HG03571 (cell line): Measurements from ENCODE around the gene KLRC3.
A peak's percentile ranks its signal among the peaks of the same experiment; 100 is the strongest.
"Not testable (repeated sequence)": the region's sequence is repeated elsewhere in the genome, so short reads cannot be mapped to it uniquely, and the experiment has no call there.

Experiments
- ATAC-seq: cut with Tn5 transposase; IDR thresholded peaks from one replicate; pipeline ENCODE4 v1.9.1; 2021; ENCODE audit not compliant: unreplicated experiment

KLRC3 gene

DNA sequence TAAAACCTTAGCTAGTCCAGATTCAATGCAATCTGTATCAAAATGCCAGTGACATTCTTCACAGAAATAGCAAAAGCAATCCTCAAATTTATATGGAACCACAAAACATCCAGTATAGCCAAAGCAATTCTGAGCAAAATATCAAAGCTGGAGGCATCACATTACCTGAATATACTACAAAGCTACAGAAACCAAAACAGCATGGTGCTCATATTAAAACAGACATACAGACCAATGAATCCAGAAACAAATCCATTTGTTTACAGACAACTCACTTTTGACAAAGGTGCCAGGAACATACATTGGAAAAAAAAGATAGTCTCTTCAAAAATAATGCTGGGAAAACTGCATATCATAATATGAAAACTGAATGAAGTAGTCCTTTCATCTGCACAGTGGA is 15.6 kb downstream of the KLRC3 start:
- no peak for ATAC-seq

DNA sequence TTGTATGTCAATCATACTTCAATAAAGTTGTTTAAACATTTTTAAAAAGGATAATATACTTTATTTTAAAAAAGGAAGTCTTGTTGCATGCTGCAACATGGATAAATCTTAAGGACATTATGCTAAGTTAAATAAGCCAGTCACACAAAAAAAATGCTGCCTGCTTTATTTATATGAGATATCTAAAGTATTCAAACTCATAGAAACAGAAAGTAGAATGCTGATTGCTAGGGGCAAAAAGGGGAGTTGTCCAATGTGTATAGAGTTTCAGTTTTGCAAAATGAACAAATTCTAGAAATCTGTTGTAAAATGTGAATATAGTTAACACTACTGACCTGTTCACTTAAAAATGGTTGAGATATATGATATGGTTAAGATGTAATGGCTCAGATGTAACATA is 19.6 kb downstream of the KLRC3 start:
- ATAC-seq: no peak

DNA sequence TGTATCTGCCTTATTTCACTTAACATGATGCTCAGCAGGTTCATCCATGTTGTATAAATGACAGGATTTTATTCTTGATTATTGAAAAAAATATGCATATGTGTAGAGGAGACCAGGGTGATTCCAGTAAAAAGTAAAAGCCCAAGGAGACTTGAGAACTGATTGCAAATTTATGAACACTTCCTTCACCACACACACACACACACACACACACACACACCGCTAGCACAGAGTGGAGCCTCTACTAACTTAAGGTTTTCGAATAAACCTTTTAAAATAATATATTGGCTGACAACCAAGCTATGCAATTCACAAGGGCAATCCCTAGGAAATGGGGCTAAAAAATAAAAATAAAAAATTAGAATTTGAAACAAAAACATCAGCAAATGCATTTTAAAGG is 22.2 kb downstream of the KLRC3 start:
- ATAC-seq: no peak

DNA sequence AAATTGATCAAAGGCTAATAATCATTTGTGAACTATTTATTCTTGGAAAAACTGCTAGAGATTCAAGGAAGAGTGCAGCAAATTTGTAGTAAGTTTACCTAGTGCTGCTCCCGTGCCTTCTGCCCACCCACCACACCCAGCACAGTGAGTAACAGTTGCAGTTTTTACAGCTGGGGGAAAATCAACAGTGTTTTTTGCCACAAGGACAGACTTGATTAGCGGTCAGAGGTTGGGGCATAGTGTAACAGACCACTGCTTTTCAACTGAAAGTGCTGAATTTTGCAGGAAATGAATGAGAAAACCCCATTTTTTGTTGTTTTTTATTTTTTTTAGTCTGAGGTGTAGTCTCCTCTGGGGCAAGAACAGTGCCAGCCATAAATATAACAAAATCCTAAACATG is 23.1 kb downstream of the KLRC3 start:
- ATAC-seq: no peak

DNA sequence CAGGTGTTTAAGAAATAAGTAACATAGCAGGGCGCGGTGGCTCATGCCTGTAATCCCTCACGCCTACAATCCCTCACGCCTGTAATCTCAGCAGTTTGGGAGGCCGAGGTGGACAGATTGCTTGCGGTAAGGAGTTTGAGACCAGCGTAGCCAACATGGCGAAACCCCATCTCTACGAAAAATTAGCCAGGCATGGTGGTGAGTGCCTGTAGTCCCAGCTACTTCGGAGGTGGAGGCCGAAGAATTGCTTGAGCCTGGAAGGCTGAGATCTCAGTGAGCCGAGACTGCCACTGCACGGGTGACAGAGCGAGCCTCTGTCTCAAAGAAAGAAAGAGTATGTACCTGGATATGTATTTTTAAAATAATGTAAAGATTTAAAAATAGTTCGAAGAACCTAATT is 24.2 kb downstream of the KLRC3 start:
- ATAC-seq: not testable (repeated sequence)

DNA sequence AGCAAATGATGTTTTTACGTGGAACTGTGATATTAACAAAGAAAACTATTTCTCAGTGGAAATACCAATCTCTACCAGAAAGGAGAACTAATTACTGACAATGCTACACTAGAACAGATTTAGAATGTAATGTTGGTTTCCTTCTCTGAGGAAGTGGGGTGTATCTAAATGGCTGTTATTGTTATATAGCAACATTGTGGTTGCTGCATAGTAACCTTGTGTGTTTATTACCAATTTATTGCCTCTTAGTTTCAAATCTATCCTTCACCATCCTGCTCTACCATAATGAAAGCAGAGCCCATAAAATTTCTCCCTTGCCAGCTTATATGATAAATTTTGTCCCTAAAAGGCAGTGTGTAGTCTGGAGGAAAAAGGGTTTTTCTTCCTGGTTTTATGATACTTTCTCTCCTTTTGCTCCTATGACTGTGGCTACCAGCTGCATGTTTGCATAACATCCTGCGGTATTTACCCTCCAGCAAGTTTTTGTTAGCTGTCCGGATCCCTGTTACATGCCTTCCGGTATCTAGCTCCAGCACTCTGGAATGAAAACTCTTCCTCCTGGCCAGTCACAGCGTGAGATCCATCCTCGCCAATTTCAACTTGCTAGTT is 24.9 kb downstream of the KLRC3 start:
- peak; percentile 73 for ATAC-seq

DNA sequence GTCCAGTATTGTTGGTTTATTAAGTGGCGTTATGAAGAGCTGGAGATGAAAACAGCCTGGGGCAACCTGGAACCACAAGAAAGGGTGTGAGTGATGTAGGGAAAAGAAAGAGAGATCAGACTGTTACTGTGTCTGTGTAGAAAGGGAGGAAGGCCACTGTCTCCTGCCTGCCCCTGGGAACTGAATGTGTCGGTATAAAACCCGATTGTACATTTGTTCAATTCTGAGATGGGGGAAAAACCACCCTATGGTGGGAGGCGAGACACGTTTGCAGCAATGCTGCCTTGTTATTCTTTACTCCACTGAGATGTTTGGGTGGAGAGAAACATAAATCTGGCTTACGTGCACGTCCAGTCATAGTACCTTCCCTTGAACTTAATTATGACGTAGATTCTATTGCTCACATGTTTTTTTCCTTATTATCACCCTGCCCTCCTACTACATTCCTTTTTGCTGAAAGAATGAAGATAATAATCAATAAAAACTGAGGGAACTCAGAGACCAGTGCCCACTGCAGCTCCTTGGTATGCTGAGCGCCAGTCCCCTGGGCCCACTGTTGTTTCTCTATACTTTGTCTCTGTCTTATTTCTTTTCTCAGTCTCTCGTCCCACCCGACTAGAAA is 25.8 kb downstream of the KLRC3 start:
- not testable (repeated sequence) for ATAC-seq

DNA sequence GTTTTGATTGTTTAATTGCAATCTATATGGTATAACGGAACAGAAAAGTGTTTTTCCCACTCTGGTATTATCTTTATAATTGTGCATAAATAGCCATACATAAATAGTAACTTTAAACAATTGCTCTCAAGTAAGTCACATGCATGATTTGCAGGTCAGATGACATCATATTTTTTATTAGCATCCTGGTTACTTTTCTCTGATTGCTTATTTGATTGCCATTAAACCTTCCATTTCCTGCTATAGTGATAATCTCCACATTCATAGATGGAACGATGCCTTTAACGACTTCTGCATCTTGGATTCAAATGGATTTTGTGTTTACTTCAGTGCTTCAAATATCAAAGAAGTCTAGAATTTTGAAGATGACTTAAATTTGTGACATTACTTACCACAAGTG is 27.1 kb downstream of the KLRC3 start:
- ATAC-seq: no peak

DNA sequence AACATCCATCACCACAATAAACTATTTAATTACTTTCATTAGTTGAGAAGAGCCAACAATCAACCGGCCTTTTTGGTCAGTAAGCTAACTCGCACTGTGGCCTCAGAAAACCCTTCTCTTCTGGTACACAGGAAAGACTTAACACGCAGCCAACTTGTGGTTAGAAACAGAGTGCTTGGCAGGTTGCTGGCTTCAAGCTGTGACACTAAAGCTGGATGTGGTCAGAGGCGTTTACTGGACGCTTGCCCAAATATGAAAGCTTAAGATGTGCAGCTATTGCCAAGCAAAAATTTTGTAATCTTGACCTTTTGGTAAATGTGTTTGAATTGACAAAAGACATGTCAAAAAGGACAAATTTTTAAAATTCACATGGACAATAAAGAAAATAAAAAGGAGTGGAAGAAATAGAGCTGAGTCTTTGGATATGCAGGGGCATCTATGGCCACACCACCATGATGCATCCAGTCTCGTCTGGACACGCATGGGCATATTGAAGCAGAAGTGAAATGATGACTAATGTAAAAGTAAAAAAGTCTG is 27.9 kb downstream of the KLRC3 start:
- ATAC-seq: peak; percentile 77

DNA sequence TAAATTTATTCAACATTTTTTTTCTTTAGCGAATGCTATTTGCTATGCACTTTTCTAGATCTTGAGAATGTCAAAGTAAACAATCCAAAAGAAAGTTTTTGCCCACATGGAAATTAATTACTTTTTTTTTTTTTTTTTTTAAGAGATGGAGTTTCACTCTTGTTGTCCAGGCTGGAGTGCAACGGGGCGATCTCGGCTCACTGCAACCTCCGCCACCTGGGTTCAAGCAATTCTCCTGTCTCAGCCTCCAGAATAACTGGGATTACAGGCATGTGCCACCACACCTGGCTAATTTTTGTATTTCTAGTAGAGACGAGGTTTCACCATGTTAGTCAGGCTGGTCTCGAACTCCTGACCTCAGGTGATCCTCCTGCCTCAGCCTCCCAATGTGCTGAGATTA is 29.4 kb downstream of the KLRC3 start:
- ATAC-seq: not testable (repeated sequence)

DNA sequence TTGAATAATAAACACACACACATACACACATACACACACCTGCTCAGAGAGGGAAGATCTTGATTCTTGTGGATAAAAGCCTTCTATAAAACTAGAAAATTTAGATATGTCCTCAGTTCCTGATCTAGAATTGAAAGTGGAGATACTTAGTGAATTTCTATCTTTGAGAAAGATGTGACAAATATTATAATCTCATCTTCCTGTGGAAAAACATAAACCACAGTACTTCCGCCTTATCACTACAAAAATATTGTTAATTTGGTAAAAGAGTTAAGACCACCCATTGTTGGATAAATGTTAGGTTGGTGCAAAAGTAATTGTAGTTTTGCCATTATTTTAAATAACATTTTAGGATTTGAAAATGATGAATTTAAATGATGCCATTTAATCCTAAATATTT is 30.5 kb downstream of the KLRC3 start, which contains the start of gene KLRK1:
KLRK1 (minus strand) TSS at position 138 of the 400 bp plus-strand sequence. CDS start 1,231 bp downstream, outside the sequence.
- ATAC-seq: no peak

DNA sequence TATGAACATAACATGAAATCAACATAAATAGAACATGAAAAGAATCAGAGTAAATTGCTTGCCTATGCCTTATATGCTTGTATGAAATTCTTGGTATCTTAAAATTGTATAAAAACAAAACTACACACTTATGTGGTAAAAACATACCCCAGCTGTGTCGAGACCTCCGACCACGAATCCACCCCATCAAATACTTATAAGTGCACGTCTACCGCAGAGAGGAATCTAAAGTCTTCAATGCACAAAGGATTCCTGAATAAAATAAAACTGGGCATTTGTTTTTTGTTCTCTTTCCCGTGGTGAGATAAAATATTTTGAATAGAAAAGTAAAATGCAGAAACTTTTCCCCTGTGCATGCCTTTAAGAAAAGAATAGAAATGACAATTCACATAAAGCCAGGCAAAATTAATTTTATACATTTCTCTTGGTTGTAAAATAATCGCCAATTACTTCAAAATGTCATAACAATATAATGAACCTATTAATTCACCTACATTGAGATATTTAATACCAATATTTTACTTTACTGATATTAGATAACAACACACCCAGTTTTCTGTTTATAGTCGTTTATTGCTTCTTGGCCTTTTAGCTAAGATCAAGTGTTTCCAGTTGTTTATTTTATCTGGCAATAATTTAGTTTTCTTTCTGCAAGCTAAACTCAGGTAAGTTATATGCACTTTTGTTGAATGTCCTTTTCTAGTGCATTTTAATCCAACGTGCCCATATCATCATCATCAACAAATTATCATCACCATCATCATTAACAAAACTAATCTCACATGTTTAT is 31.6 kb downstream of the KLRC3 start:
- no peak for ATAC-seq

DNA sequence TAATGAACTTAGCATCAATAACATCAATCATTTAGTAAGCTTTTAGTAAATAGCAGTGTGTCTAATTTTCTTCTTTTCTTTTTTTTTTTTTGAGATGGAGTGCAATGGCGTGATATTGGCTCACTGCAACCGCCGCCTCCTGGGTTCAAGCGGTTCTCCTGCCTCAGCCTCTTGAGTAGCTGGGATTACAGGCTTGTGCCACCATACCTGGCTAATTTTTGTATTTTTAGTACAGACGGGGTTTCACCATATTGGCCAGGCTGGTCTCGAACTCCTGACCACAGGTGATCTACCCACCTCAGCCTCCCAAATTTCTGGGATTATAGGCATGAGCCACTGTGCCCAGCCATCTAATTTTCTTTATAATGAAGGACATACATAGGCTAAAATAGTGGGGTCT is 32.9 kb downstream of the KLRC3 start:
- ATAC-seq: not testable (repeated sequence)

DNA sequence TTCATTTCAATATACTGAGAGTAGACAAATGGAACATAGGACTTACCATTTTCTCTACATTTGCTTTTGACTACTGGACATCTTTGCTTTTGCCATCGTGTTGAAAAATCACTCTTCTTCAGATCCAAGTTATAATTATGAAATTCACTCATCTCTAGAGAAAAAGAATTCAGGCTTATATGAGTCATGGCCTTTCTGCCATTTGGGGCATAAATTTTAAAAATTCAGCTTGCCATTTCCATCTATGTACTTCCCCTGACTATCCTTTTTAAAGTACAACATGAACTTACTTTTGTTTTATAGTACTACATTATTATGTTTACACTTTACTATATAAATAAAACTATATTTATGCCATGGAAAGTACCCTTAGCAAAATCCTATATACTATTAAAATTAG is 33.5 kb downstream of the KLRC3 start:
- ATAC-seq: no peak

DNA sequence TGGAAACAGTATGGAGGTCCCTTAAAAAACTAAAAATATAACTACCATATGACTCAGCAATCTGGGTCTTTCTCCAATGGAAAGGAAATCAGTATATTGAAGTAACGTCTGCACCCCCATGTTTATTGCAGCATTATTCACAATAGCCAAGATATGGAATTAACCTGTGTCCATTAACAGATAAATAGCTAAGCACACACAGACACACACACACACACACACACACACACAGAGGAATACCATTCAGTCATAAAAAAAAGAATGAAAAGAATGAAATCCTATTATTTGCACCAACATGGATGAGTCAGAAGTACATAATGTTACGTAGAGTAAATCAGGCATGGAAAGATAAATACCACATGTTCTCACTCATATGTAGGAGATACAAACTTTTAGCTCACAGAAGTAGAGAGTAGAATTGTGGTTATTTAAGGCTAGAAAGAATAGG is 35.2 kb downstream of the KLRC3 start:
- no peak for ATAC-seq

DNA sequence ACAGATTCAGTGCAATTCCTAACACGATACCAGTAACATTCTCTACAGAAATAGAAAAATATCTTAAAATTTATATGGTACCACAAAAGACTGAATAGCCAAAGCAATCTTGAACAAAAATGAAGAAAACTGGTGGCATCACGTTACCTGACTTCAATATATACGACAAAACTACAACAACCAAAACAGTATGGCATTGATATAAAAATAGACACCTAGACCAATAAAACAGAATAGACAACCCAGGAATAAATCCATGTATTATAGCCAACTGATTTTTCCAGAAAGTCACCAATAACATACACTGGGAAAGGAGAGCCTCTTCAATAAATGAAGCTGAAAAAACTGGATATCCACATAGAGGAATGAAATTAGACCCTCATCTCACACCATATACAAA is 36.2 kb downstream of the KLRC3 start:
- no peak for ATAC-seq

DNA sequence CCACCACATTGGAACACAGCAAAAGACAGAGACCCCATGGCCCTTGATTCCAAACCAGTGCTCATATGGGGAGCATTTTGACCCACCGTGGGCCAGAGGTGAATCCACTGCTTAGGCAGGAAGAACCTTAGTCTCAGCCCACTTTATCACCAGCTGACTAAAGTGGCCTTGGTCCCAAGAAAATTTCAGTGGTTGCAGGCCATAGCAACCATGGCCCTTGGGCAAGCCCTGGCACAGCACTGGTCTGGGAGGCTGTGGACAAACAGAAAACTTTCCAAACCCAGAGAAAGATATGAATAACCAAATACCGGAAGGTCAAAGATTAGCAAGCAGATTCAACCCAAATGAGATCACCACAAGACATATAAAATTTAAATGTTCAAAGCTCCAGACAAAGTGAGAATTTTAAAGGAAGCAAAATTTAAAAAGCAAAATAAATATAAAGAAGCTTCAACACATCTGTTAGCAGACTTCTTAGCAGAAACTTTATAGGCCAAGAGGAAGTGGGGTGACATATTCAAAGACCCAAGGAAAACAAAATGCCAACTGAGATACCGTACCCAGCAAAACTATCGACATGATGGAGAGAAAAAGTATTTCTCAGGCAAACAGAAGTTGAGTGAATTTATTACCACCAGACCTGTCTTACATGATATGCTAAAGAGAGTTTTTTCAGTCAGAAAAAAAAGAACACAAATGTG is 38.3 kb downstream of the KLRC3 start:
- ATAC-seq: no peak

DNA sequence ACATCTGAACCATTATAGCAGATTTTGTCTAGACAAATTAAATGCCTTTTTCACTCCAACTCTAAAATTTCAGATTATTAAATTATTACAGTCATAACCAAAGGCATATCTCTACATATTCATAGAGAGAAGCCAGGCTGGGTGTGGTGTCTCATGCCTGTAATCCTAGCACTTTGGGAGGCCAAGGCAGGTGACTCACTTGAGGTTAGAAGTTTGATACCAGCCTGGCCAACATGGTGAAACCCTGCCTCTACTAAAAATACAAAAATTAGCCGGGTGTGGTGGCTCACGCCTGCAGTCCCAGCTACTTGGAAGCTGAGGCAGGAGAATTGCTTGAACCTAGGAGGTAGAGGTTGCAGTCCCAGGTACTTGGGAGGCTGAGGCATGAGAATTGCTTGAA is 41.7 kb downstream of the KLRC3 start:
- not testable (repeated sequence) for ATAC-seq

DNA sequence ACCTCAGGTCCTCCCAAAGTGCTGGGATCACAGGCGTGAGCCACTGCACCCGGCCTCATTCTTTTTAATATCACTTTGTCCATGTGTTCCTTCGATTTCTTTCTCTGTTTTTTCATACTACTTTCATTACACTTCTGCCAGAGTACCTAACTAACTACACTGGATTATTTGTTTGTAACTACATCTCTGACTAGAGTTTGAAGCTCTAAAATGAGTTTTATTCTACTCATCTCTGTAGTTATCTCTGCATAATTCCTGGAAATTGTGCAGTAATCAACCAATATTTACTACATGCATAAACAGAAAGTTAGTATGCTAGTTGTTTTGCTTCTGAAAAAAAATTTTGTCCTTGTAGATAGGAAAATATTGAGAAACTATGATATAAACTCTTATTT is 45.8 kb downstream of the KLRC3 start:
- no peak for ATAC-seq

DNA sequence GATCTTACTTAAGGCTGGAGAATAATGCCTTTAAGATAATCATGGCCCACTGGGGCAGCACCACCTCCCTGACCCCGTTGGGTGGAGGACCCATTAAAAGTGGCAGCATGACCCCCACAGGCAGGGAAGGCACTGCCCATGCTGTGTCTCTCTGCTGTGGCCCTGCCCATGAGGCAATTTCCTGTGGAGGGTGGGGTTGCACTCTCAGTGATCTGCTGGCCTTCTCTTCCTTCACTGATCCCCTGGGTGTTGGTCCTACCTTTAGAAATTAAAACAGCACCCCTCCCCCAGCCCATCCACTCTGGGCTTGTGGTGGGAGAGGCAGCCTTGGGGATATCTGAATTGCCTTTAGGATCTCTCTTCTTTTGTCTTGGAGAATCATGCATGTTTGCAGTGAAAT is 47.8 kb downstream of the KLRC3 start:
- ATAC-seq: no peak

DNA sequence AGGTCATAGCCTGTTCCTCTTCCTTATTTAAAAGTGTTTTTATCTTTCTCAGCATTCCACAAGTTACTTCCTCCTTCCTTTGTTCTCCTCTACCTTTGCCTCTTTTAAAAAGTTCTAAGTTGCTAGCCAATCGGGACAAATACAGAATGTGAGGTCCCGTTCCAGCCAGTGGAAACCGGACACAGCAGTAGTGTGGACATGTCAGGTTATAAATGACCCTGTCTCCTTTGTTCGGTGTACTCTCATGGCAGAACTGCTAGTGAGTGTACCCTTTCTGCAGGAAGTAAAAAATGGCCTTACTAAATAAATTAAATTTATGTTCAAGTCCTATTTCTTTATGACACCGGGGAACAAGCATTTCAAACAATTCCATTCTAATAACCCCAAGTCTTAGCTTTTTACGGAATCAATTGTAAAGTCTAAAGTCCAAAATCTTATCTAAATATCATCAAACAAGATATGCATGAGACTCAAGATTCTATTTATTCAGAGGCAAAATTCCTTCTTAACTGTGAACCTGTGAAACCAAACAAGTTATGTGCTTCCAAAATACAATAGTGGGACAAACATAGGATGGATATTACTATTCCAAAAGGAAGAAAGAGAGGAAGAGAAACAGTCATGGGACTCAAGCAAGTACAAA is 48.4 kb downstream of the KLRC3 start:
- not testable (repeated sequence) for ATAC-seq
